Forelimb muscle (tissue), 1 donor: Measurements from ENCODE around the gene CDH22. TPM values are rescaled to one million over a fixed set of nuclear protein-coding genes. Genes with fewer than 3 reads are reported as not detected.

Experiments used
- DNase-seq: peaks from one replicate; pipeline ENCODE4 v3.0.0-alpha.2; 2013; ENCODE audit warnings: low read depth
- polyA plus RNA-seq: library from polyadenylated mRNA; unstranded; fragments of 120-200 nt; gene quantifications from one replicate; pipeline ENCODE4 v1.2.1, GENCODE V29; 2013; ENCODE audit not compliant: insufficient read length

CDH22 gene
- polyA plus RNA-seq, 1 donor: 0.18 TPM

- DNase-seq: no peak
Observed at GRCh38 chr20:46240881-46241280, 67.4 kb downstream of the CDH22 start.

- no peak for DNase-seq
Observed at GRCh38 chr20:46240065-46240464, 68.2 kb downstream of the CDH22 start.

GRCh38 chr20:46237736-46238135 lies 70.6 kb downstream of the CDH22 start:
- DNase-seq: no peak

- no peak for DNase-seq
Observed at GRCh38 chr20:46237227-46237626, 71.1 kb downstream of the CDH22 start.

- DNase-seq: no peak
Observed at GRCh38 chr20:46235077-46235476, 73.2 kb downstream of the CDH22 start.

GRCh38 chr20:46233701-46234100 lies 74.6 kb downstream of the CDH22 start:
- DNase-seq: no peak

- no peak for DNase-seq
Observed at GRCh38 chr20:46232539-46232938, 75.8 kb downstream of the CDH22 start.

GRCh38 chr20:46230801-46231282 lies 77.5 kb downstream of the CDH22 start:
- DNase-seq: no peak

- DNase-seq: no peak
Observed at GRCh38 chr20:46230106-46230491, 78.2 kb downstream of the CDH22 start.

- DNase-seq: no peak
Observed at GRCh38 chr20:46229478-46230105, 78.7 kb downstream of the CDH22 start.

- no peak for DNase-seq
Observed at GRCh38 chr20:46228670-46229069, 79.6 kb downstream of the CDH22 start.

- DNase-seq: no peak
Observed at GRCh38 chr20:46227272-46227767, 81.0 kb downstream of the CDH22 start.

- no peak for DNase-seq
Observed at GRCh38 chr20:46226602-46227001, 81.7 kb downstream of the CDH22 start.

GRCh38 chr20:46222521-46223007 lies 85.7 kb downstream of the CDH22 start:
- no peak for DNase-seq

- no peak for DNase-seq
Observed at GRCh38 chr20:46221256-46221833, 87.0 kb downstream of the CDH22 start.

GRCh38 chr20:46220455-46221207 lies 87.7 kb downstream of the CDH22 start:
- DNase-seq: no peak

GRCh38 chr20:46219920-46220319 lies 88.4 kb downstream of the CDH22 start:
- no peak for DNase-seq

- no peak for DNase-seq
Observed at GRCh38 chr20:46219190-46219589, 89.1 kb downstream of the CDH22 start.

- no peak for DNase-seq
Observed at GRCh38 chr20:46218656-46219055, 89.6 kb downstream of the CDH22 start.

- no peak for DNase-seq
Observed at GRCh38 chr20:46217583-46217982, 90.7 kb downstream of the CDH22 start.

GRCh38 chr20:46216770-46217464 lies 91.4 kb downstream of the CDH22 start:
- DNase-seq: no peak
